OCI-LY7 (cell line): Measurements from ENCODE around the gene OGDHL. TPM values are rescaled to one million over a fixed set of nuclear protein-coding genes. Genes with fewer than 3 reads are reported as not detected.

Experiments
- BruUV-seq: library from RNA; stranded (reverse); fragments of 400-500 nt; replicated peaks from 2 replicates; lab custom pipeline; 2021; lab: Mats Ljungman, UMichigan
- CTCF ChIA-PET: fragments of 300-600 bp; sonication (Branson Sonifier 250); formaldehyde crosslinking; loops from one replicate; lab custom pipeline; 2022; ENCODE audit warnings: antibody characterized with exemption; ENCODE audit not compliant: unreplicated experiment; lab: Charles Lee
- POLR2A ChIA-PET: fragments of 300-600 bp; sonication (Branson Sonifier 250); formaldehyde crosslinking; loops from one replicate; lab custom pipeline; 2022; ENCODE audit warnings: antibody characterized with exemption; lab: Charles Lee
- DNase-seq: peaks from one replicate; pipeline ENCODE4 v3.0.0-alpha.2; 2015; ENCODE audit warnings: low spot score
- H2AFZ ChIP-seq: fragments of 200-600 bp; sonication (generic), shearing (Covaris generic); 2 replicates; pipeline ENCODE4 v1.6.1; 2014; ENCODE audit warnings: mild to moderate bottlenecking, antibody characterized with exemption, low read length, moderate library complexity
- H3K27ac ChIP-seq: fragments of 200-600 bp; sonication (generic); 2 replicates; pipeline ENCODE4 v1.5.1; 2014; ENCODE audit warnings: mixed run types, low read depth, mild to moderate bottlenecking, moderate library complexity, low read length, inconsistent platforms; ENCODE audit not compliant: poor library complexity, severe bottlenecking
- H3K36me3 ChIP-seq: fragments of 200-600 bp; sonication (generic); 2 replicates; pipeline ENCODE4 v1.6.1; 2014; ENCODE audit warnings: mild to moderate bottlenecking, antibody characterized with exemption, low read length, moderate library complexity, mixed read lengths; ENCODE audit not compliant: insufficient read depth
- H3K4me1 ChIP-seq: fragments of 200-600 bp; sonication (generic); 2 replicates; pipeline ENCODE4 v1.5.1; 2014; ENCODE audit warnings: mild to moderate bottlenecking, low read length; ENCODE audit not compliant: insufficient read depth, poor library complexity, severe bottlenecking
- H3K4me2 ChIP-seq: fragments of 200-600 bp; sonication (generic); 2 replicates; pipeline ENCODE4 v1.6.1; 2014; ENCODE audit warnings: mild to moderate bottlenecking, low read length
- H3K4me3 ChIP-seq: fragments of 200-600 bp; sonication (generic); 2 replicates; pipeline ENCODE4 v1.5.1; 2014; ENCODE audit warnings: mild to moderate bottlenecking, low read depth, low read length; ENCODE audit not compliant: poor library complexity, severe bottlenecking
- H3K79me2 ChIP-seq: fragments of 200-600 bp; sonication (generic); 2 replicates; pipeline ENCODE4 v1.6.1; 2016; ENCODE audit warnings: low read depth, mild to moderate bottlenecking, low read length, moderate library complexity, mixed read lengths; ENCODE audit not compliant: insufficient read depth
- H3K9me2 ChIP-seq: fragments of 200-600 bp; sonication (generic); 2 replicates; pipeline ENCODE4 v1.6.1; 2016; ENCODE audit warnings: mild to moderate bottlenecking, low read length, mixed read lengths; ENCODE audit not compliant: insufficient read depth
- H3K9me3 ChIP-seq: fragments of 200-600 bp; sonication (generic); 2 replicates; pipeline ENCODE4 v1.6.1; 2014; ENCODE audit warnings: mild to moderate bottlenecking, mixed run types, low read length, mixed read lengths
- H4K20me1 ChIP-seq: fragments of 200-600 bp; sonication (generic); 2 replicates; pipeline ENCODE4 v1.6.1; 2014; ENCODE audit warnings: mild to moderate bottlenecking, antibody characterized with exemption, low read length, moderate library complexity, mixed read lengths; ENCODE audit not compliant: insufficient read depth
- CTCF ChIP-seq: fragments of 200-600 bp; sonication (generic); conservative IDR thresholded peaks from 2 replicates; pipeline ENCODE4 v1.5.1; 2014; ENCODE audit warnings: mild to moderate bottlenecking, antibody characterized with exemption, low read length, moderate library complexity, mixed read lengths
- EZH2phosphoT487 ChIP-seq: fragments of 200-600 bp; sonication (generic); IDR thresholded peaks from 2 replicates; pipeline ENCODE4 v1.6.1; 2018; ENCODE audit warnings: low read depth, borderline replicate concordance, mild to moderate bottlenecking, mixed run types, antibody characterized with exemption, low read length, moderate library complexity, mixed read lengths
- intact Hi-C: fragments of 100-400 bp; cut with micrococcal nuclease; formaldehyde crosslinking; loops from one replicate; pipeline ENCODE4 v1.10.0; 2022; ENCODE audit not compliant: unreplicated experiment
- total RNA-seq, 2 experiments: library from RNA; depleted of rRNA in 1 of 2; stranded (reverse); fragments of >200 nt in 1 of 2; shearing (Covaris generic) in 1 of 2; gene quantifications; 2 replicates each; pipeline ENCODE4 v1.2.3, GENCODE V29; 2014 to 2022

OGDHL gene
- total RNA-seq, 2 experiments from 2014 or later: 0.23 TPM; not detected in 1

GRCh38 chr10:49748006-49748405 is 14.1 kb downstream of the OGDHL start:
- POLR2A ChIA-PET: no interaction called here
- no peaks in the 10 kb centered on the region for H3K36me3 ChIP-seq
- intact Hi-C loops: no loop called here
- DNase-seq: no peak
- no peaks in the 10 kb centered on the region for H3K9me3 ChIP-seq
- no peaks in the 10 kb centered on the region for H3K79me2 ChIP-seq
- no peaks in the 10 kb centered on the region for H3K9me2 ChIP-seq
- CTCF ChIA-PET: no interaction called here
- no peak overlapping the region for H3K4me2 ChIP-seq
- TF ChIP-seq EZH2phosphoT487 (no peak), CTCF (no peak)
- no peak overlapping the region for H3K27ac ChIP-seq
- BruUV-seq: no TSS peak
- no peak overlapping the region for H3K4me3 ChIP-seq
- H3K4me1 ChIP-seq: no peaks in the 10 kb centered on the region
- no peaks in the 10 kb centered on the region for H4K20me1 ChIP-seq
- H2AFZ ChIP-seq: no peak overlapping the region

- Histone ChIP-seq H3K79me2 (no peaks in the 10 kb centered on the region), H3K27ac (no peak overlapping the region), H3K4me3 (no peak overlapping the region), H3K36me3 (no peaks in the 10 kb centered on the region), H3K9me2 (no peaks in the 10 kb centered on the region), H3K4me1 (no peaks in the 10 kb centered on the region), H4K20me1 (no peaks in the 10 kb centered on the region), H2AFZ (no peak overlapping the region), H3K4me2 (no peak overlapping the region), H3K9me3 (no peaks in the 10 kb centered on the region)
- ChIA-PET CTCF (no interaction called here), POLR2A (no interaction called here)
- BruUV-seq: no TSS peak
- DNase-seq: no peak
- TF ChIP-seq CTCF (no peak), EZH2phosphoT487 (no peak)
- intact Hi-C loops: no loop called here
These were observed 14.8 kb downstream of the OGDHL start for GRCh38 chr10:49747303-49747646.

GRCh38 chr10:49746626-49747302 is 15.4 kb downstream of the OGDHL start:
- ChIA-PET CTCF (no interaction called here), POLR2A (no interaction called here)
- no peaks in the 10 kb centered on the region for H3K9me2 ChIP-seq
- TF ChIP-seq CTCF: no peak
- TF ChIP-seq EZH2phosphoT487: no peak
- no peaks in the 10 kb centered on the region for H4K20me1 ChIP-seq
- no peak overlapping the region for H3K4me2 ChIP-seq
- no peak overlapping the region for H2AFZ ChIP-seq
- DNase-seq: no peak
- H3K79me2 ChIP-seq: no peaks in the 10 kb centered on the region
- no peaks in the 10 kb centered on the region for H3K4me1 ChIP-seq
- intact Hi-C loops: no loop called here
- H3K27ac ChIP-seq: no peak overlapping the region
- no peak overlapping the region for H3K4me3 ChIP-seq
- no peaks in the 10 kb centered on the region for H3K36me3 ChIP-seq
- no TSS peak for BruUV-seq
- no peaks in the 10 kb centered on the region for H3K9me3 ChIP-seq
